SK-MEL-5 (cell line): ENCODE results near the gene KDM8. TPM values are rescaled to one million over a fixed set of nuclear protein-coding genes. Genes with fewer than 3 reads are reported as not detected.

Source experiments
- DNase-seq: peaks from one replicate; pipeline ENCODE4 v3.0.0-alpha.2; 2016; ENCODE audit warnings: low read depth, low spot score
- in situ Hi-C: cut with HindIII; loops from 2 replicates; pipeline ENCODE4 v1.10.0; 2016; ENCODE audit warnings: low sequenced_read_pairs, high pct_unique_total_duplicates, low pct_unique_long_range_greater_than_20kb
- total RNA-seq: library from RNA; depleted of rRNA; stranded (reverse); fragments of >200 nt; shearing (Covaris generic); gene quantifications from 2 replicates; pipeline ENCODE4 v1.2.3, GENCODE V29; 2014

KDM8 gene
- total RNA-seq, 1 experiment from 2014 or later, result 2.1 TPM

GRCh38 chr16:27208081-27208680 is 4.9 kb downstream of the KDM8 start:
- no peak for DNase-seq
- in situ Hi-C loops, result no loop called here

DNA sequence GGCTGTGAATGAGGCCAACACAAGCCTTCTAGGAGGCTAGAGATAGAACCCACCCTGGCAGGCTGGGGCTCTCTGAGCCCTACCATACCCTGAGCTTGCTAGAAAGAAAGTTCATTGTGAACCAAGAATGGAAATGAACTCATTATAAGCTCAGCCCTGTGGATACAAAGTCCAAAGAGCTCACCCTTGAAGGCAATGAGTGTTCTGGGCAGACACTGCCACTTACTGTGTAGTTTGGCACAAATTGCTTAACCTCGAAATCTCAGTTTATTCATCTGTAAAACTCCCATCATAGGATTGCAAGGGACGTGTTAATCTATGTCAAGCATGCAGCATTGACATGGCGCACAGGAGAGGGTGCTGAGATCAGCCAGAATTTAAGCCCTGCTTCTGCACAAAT is 5.5 kb downstream of the KDM8 start:
- no peak for DNase-seq
- in situ Hi-C loops, result no loop called here

DNA sequence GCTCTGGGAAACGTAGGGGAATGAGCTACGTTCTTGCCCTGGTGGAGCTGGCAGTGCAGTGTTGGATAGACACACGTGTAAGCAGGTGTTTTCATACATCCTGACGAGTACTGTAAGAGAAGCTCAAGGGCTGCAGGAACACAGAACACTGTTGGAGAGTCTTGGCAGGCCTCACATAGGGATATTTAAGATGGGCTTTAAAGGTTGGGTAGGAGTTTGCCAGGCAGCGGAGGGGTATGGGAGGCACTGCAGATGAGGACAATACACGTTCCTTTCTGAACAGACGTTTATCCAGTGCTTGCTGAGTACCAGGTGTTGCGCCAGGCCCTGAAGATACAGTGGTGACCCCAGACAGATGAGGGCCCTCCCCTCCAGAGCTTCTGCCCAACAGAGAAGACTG is 6.3 kb downstream of the KDM8 start:
- in situ Hi-C loops, result no loop called here
- no peak for DNase-seq

GRCh38 chr16:27210174-27210573 is 6.8 kb downstream of the KDM8 start:
- DNase-seq, result no peak
- in situ Hi-C loops, result no loop called here

GRCh38 chr16:27211026-27211425 is 7.7 kb downstream of the KDM8 start:
- DNase-seq, result no peak
- in situ Hi-C loops, result no loop called here

- in situ Hi-C loops, result no loop called here
- no peak for DNase-seq
Observed at GRCh38 chr16:27214084-27214961, 11.0 kb downstream of the KDM8 start.

DNA sequence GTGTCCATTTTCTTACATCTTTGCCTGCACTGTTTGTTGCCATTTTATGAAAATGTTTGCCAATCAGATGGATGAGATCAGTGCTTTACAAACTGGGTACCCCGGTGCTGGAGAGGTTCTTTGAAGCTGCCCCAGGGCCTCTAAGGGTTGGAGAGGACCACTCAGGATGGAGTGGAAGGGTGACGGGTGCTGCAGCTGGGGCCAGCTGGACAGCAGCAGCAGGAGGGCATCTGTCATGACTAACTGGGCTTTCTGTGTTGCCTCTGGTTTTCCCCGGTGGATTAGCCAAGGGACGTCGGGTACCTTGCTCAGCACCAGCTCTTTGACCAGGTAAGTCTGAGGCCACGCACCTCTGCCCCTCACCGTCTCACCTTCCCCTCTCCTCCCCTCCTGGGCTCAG is 12.3 kb downstream of the KDM8 start:
- no peak for DNase-seq
- in situ Hi-C loops, result no loop called here

GRCh38 chr16:27216297-27216885 is 13.1 kb downstream of the KDM8 start:
- in situ Hi-C loops, result no loop called here
- DNase-seq, result no peak

DNA sequence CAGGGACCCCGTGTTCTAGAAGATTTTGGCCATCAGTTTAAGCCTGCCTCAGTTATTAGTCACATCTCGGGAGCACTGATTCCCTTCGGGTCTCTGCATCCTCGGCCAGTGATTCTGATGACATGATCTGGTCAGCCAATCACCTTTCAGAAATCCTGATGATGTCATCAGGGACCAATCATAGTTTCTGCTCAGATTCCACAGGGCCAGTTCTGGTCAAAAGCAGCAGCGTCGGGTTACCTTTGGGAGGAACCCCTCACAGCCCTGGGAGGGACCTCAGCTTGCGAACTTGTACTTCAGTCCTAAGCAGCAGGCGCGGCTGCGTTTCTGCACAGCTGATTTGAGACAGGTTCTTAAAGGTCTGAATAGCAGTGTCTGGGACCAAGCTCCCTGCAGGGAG is 13.9 kb downstream of the KDM8 start:
- in situ Hi-C loops, result no loop called here
- DNase-seq, result peak; percentile 43

- in situ Hi-C loops, result no loop called here
- DNase-seq, result no peak
Observed at GRCh38 chr16:27218756-27219155, 15.4 kb downstream of the KDM8 start.

- in situ Hi-C loops, result no loop called here
- DNase-seq, result no peak
Observed at GRCh38 chr16:27219161-27219560, 15.8 kb downstream of the KDM8 start.

- in situ Hi-C loops, result no loop called here
- no peak for DNase-seq
Observed at GRCh38 chr16:27220120-27220519, 16.8 kb downstream of the KDM8 start.

- no peak for DNase-seq
Observed at GRCh38 chr16:27220527-27220926, 17.2 kb downstream of the KDM8 start.

GRCh38 chr16:27220991-27221390 is 17.7 kb downstream of the KDM8 start:
- in situ Hi-C loops, result no loop called here
- no peak for DNase-seq

More at GRCh38 chr16:27220527-27220926, 17.2 kb downstream of the KDM8 start:
- in situ Hi-C loops, result no loop called here

DNA sequence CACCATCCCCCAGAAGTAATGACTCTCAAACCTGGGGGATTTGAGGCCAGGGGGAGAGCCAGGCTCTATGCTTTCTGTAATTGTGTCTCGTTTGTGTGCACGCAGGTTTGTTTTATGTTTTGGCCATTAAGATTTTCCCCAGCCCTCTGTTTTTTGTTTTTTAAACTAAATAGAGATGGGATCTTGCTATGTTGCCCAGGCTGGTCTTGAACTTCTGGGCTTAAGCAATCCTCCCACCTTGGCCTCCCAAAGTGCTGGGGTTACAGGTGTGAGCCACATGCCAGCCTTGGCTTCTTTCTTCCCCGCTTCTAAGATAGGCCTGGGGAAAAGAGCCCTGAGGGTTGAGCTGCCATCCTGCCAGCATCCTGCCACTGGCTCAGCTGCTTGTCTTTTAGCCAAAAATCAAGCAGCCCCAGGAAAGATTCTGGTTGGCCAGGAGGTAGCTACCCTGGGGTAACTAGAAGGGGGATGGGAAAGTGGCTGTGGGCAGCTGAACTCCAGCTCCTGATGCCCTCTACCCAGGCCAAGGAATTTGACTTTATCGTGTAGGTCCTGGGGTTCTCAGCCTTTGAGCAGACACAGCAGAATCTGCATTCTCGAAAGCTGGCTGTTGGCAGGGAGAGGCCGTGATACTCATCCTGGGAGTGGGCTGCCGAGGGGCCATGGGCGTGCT is 18.4 kb downstream of the KDM8 start:
- DNase-seq, result no peak
- in situ Hi-C loops, result no loop called here

GRCh38 chr16:27222249-27223225 is 19.2 kb downstream of the KDM8 start:
- no peak for DNase-seq
- in situ Hi-C loops, result no loop called here

- in situ Hi-C loops, result no loop called here
- DNase-seq, result no peak
Observed at GRCh38 chr16:27223226-27223610, 19.9 kb downstream of the KDM8 start.
